Stimulated activated CD4-positive, alpha-beta T cell treated with anti-CD3 and anti-CD28 coated beads, Interleukin-15, amount 100 ng/mL, for 24 hours (primary cell): Measurements from ENCODE around the gene AP5M1.
"Not testable (repeated sequence)": the region's sequence is repeated elsewhere in the genome, so short reads cannot be mapped to it uniquely, and the experiment has no call there.

Source experiments
- DNase-seq: peaks from one replicate; pipeline ENCODE4 v3.0.0-alpha.2; 2020

AP5M1 gene

DNA sequence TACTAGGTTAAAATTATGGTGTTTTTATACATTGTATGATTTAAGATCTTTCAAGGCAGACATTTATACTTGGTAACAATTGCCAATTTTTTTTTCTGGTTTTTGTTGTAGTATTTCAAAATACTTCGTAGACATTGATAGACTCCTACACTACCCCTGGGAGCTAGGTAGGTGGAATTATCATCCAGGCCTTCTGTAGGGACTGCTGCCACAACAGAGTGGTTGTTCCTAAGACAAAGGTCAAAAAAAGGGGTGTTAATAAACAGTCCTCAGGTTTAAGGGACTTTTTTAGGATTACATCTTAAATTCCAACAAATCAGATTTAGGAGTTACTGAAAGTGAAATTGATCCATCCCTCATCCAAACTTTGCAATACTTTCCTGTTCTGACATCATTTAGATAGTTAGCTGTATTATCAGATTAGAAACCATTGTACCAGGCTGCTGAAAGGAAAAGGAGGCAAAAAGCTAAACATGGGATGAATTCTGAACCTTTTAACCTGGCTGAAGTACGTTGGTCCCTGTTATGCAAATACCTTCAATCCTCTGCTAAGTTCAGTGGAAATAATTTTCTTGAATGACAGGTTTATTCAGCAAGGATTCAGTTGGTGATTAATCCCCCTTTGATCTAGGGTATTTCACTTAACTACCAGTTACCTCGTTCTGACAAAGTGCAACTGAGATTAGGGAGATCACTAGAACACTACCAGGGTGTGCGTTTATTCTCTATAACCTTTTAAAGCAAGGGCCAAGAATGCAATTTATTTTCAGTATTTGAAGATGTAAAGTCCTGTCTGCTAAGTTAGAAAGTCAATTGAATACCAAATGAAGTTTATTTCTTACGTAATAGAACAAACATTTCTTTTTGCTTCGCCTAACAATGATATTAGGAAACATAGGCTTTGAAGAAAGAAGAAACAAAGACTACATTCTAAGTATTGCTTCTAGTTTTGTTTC lies 23.2 kb downstream of the AP5M1 start:
- DNase-seq, result no peak

- DNase-seq, result no peak
Observed at GRCh38 chr14:57293866-57294837, 25.4 kb downstream of the AP5M1 start.

GRCh38 chr14:57295239-57295638 lies 26.5 kb downstream of the AP5M1 start:
- DNase-seq, result no peak

- DNase-seq, result no peak
Observed at GRCh38 chr14:57297852-57298251, 29.1 kb downstream of the AP5M1 start.

- DNase-seq, result no peak
Observed at GRCh38 chr14:57299511-57299910, 30.7 kb downstream of the AP5M1 start.

DNA sequence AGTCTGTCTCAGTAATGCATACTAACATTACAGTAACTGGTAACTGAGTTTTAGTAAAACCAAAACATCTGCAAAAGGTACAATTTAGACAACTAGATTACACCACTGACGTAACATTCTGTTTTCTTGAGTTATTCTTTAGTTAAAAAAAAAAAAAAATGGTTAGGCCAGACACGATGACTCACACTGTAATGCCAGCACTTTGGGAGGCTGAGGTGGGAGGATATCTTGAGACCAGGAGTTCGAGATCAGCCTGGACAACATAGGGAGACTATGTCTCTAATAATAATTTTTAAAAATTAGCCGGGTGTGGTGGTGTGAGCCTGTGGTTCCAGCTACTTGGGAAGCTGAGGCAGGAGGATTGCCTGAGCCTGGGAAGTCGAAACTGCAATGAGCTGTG lies 34.1 kb downstream of the AP5M1 start:
- DNase-seq, result no peak

DNA sequence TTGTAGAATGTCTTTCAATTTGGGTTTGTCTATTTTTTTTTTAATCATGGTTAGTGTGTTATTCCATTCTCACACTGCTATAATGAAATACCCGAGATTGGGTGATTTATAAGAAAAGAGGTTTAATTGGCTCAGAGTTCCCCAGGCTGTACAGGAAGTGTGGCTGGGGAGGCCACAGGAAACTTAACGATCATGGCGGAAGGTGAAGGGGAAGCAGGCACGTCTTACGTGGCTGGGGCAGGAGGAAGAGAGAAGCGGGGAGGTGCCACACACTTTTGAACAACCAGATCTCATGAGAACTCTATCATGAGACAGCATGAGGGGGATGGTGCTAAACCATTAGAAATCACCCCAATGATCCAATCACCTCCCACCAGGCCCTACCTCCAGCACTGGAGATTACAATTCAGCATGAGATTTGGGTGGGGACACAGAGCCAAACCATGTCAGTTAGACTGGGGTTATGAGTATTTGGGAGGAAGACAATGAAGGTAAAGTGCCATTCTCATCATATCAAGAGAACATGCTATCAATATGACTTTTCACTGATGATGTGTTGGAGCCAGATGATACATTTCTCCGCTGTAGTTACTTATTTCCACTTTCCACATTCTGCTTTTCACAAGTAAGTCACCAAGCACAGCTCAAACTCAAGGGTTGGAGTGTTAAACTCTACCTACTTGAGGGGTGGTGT lies 45.8 kb downstream of the AP5M1 start:
- DNase-seq, result no peak

DNA sequence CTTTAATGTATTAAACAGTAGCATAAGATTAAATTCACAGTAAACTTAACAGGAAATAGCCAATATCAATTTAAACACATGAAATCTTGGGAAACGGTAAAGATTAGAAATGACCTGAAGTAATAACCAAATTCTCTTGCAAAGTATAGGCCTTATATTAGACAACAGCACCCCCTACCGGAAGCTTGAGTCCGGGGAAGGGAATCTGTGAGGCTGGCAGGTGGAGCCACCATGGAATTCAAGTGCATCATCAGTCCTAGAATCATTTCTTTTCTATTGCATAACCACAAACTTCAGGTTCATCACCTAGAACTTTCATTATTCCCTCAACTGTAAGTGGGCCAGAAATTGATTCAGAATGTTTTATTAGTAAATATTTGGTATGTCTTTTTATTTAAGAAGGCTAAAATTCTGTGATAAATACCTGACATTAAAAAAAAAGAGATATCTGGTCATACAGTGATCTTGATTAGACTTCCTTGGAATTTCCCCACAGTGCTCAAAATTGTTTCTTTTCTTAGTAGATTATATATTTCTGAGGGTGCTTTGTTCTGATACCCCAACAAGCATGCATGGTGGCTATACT lies 48.6 kb downstream of the AP5M1 start:
- DNase-seq, result peak; percentile 79

DNA sequence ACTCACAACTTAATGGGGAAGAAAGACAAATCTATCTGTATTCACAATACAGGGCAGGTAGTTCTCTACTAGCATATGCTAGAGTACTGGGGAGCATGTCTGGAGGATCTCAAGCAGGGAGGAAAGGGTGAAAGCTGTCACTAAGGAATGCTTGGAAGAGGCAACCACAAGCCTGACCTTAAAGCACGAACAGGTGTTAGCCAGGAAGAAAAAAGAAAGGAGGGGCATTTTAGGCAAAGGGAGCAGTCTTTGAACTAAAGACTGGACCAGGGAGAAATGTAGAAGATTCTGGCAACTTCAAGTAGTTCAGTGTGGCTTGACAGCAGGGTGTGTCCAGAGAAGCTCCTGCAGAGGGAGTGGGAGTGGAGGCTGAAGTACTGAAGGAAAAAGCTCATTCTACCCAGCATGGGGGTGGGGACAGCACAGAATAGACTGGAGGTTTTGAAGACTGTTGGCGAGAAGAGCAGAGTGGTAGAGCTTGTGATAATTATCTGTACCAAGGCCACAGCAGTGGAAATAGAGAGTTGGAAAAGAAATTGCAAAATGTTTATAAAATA lies 50.9 kb downstream of the AP5M1 start:
- no peak for DNase-seq

DNA sequence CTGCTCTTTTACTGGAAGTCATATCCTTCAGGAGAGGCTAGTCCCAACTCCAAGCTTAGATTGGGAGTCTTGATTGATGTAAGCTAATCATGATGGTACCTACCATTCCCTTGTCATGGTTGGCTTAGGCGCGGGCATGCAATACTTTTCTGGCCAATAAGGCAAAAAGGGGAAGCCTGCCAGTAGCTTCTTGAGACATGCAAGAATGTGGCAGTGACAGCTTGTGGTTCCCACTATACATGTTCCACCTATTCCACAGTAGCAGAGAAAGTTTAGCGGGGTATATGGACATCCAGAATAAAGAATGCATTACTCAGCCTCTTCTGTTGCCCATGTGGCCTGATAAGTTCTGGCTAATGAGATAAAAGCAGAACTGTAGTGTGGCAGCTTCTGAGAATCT lies 55.0 kb downstream of the AP5M1 start:
- no peak for DNase-seq

DNA sequence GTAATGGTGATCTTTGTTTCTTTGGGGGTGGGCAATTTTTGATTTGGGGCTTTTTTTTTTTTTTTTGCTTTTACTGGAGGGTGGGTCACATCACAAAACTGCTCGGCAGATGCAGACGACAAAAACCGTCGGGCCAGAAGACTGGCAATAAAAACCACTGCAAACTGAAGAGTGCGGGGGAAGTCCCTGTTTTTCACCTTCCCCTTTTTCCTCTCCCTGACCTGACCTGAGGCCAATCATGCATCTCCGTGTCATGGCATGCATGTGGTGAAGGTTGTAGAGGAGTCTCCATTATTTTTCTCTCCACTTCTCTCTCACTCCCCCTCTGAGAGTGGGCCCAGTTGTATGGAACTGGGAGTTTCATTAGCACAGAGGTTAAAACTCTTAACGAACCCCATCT lies 57.5 kb downstream of the AP5M1 start:
- no peak for DNase-seq

DNA sequence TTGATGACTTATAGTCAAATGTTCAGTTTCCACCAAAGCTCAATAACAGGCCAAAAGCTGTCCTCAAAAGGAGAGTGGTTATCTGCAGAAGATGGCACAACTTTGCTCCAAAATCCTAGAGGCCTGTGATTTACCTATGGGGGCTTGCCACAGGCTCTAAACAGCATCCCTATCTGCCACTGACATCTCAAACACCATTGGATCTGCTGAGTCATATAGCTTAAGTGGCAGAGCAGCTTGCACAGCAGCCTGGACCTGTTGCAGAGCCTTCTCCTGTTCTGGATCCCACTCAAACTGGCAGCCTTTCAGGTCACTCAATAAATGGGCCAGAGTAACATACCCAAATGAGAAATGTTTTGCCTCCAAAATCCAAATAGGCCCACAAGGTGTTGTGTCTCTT lies 61.1 kb downstream of the AP5M1 start:
- DNase-seq, result no peak

DNA sequence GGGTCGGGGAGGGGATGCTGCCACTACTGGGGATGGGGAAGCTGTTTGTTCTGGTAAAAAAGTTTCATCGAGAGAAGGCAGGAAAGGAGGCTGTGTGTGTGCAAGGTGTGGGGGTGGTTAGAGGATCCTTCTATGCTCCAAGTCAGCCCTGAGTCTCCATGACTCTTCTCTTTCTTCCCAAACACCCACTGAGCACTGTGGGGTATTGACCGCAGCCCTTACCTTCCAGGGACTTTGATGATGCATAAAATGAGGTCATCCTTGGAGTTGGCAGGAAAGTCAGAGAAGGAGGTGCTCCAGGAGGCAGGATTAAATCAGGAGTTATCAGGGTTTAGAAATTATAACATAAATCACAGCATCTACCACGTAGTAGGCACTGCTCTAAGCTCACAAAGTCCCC lies 63.7 kb downstream of the AP5M1 start:
- DNase-seq, result not testable (repeated sequence)

DNA sequence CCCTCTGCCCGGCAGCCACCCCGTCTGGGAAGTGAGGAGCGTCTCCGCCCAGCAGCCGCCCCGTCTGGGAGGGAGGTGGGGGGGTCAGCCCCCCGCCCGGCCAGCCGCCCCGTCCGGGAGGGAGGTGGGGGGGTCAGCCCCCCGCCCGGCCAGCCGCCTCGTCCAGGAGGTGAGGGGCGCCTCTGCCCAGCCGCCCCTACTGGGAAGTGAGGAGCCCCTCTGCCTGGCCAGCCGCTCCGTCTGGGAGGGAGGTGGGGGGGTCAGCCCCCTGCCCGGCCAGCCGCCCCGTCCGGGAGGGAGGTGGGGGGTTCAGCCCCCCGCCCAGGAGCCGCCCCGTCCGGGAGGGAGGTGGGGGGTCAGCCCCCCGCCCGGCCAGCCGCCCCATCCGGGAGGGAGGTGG lies 65.0 kb downstream of the AP5M1 start:
- not testable (repeated sequence) for DNase-seq

DNA sequence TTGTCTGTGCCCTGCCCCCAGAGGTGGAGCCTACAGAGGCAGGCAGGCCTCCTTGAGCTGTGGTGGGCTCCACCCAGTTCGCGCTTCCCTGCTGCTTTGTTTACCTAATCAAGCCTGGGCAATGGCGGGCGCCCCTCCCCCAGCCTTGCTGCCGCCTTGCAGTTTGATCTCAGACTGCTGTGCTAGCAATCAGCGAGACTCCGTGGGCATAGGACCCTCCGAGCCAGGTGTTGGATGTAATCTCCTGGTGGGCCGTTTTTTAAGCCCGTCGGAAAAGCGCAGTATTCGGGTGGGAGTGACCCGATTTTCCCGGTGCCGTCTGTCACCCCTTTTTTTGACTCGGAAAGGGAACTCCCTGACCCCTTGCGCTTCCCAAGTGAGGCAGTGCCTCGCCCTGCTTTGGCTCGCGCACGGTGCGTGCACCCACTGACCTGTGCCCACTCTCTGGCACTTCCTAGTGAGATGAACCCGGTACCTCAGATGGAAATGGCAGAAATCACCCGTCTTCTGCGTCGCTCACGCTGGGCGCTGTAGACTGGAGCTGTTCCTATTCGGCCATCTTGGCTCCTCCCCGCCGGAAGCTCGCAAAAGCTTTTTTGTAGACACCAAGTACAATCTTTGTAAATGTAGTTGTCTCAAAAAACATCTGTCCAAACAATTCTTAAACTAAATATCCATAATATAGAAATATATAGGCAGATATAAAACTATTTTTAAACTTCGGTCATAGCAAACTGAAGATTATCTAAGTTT lies 75.0 kb downstream of the AP5M1 start:
- DNase-seq, result not testable (repeated sequence)

GRCh38 chr14:57345106-57345505 lies 76.3 kb downstream of the AP5M1 start:
- no peak for DNase-seq

DNA sequence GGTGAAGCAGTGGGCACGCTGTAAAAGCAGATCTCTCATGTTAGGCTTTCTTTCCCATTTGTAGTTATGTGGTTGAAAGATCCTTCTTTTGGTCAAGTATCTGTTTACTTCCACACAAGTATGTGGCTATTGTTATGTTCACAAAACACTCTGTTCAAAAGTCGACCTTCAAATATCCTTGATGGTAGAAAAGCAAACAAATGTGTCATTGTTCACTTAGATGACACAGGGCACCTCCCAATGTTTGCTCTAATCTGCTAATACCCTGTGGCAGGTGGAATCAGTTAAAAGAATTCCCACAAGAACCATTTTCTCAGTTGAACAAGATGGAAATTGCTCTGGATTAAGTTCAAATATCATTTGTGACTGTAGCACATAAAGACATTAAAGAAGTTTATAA lies 78.0 kb downstream of the AP5M1 start:
- DNase-seq, result no peak
